Glomerular visceral epithelial cell (primary cell): ENCODE data around the gene RANBP3L.

ENCODE experiments used
- DNase-seq: peaks from one replicate; pipeline ENCODE4 v3.0.0-alpha.2; 2016; ENCODE audit errors: extremely low spot score

The RANBP3L gene

GRCh38 chr5:36243653-36244052 lies 58.0 kb downstream of the RANBP3L start:
- no peak for DNase-seq

GRCh38 chr5:36242534-36243485 lies 58.9 kb downstream of the RANBP3L start:
- no peak for DNase-seq

GRCh38 chr5:36241631-36242533 lies 59.8 kb downstream of the RANBP3L start, which contains the start of gene NADK2:
NADK2 (minus strand) TSS chr5:36241925; CDS start chr5:36241798, 127 bp downstream.
- DNase-seq, result peak; percentile 98

- DNase-seq, result peak; percentile 69
These were observed 60.7 kb downstream of the RANBP3L start for GRCh38 chr5:36240779-36241630.

GRCh38 chr5:36239370-36240293 lies 62.1 kb downstream of the RANBP3L start:
- no peak for DNase-seq

GRCh38 chr5:36238502-36239295 lies 63.0 kb downstream of the RANBP3L start:
- DNase-seq, result no peak

GRCh38 chr5:36237751-36238150 lies 64.0 kb downstream of the RANBP3L start:
- no peak for DNase-seq

GRCh38 chr5:36236801-36237200 lies 64.9 kb downstream of the RANBP3L start:
- DNase-seq, result no peak

GRCh38 chr5:36232533-36232932 lies 69.2 kb downstream of the RANBP3L start:
- no peak for DNase-seq

GRCh38 chr5:36230151-36230790 lies 71.4 kb downstream of the RANBP3L start:
- DNase-seq, result no peak

GRCh38 chr5:36228505-36228904 lies 73.2 kb downstream of the RANBP3L start:
- DNase-seq, result no peak

GRCh38 chr5:36227046-36227445 lies 74.7 kb downstream of the RANBP3L start:
- no peak for DNase-seq

- DNase-seq, result no peak
These were observed 79.1 kb downstream of the RANBP3L start for GRCh38 chr5:36222620-36223019.

GRCh38 chr5:36217988-36218387 lies 83.7 kb downstream of the RANBP3L start:
- DNase-seq, result no peak

- DNase-seq, result no peak
These were observed 84.1 kb downstream of the RANBP3L start for GRCh38 chr5:36217567-36217966.

- DNase-seq, result no peak
These were observed 85.8 kb downstream of the RANBP3L start for GRCh38 chr5:36215910-36216309.

GRCh38 chr5:36214436-36214835 lies 87.3 kb downstream of the RANBP3L start:
- no peak for DNase-seq

GRCh38 chr5:36209664-36210063 lies 92.0 kb downstream of the RANBP3L start:
- DNase-seq, result no peak

GRCh38 chr5:36208786-36209185 lies 92.9 kb downstream of the RANBP3L start:
- DNase-seq, result no peak
